ENCODE measurements around the gene ACTR3C.

ACTR3C gene

DNA sequence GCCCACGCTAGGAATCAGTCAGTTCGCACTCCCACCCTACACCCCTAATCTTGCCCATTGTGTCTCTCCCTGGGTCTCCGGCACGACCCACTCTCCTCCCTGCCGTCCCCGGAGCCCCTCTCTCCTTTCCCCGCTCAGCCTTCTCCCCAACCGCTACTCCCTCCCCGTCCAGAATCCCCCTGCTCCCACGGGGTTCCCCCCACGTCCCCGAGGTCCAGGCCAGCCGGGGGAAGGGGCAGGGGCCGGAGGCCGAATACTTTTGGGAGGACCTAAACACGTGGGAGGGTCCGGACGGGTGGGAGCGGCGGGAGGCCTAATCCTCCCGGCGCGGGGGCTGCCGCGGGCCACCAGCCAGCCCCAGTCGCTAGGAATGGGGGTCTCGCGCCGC, 17.5 kb upstream of the ACTR3C start:
- no peak for DNase-seq (ENCODE audit: extremely low read depth, insufficient read length)

DNA sequence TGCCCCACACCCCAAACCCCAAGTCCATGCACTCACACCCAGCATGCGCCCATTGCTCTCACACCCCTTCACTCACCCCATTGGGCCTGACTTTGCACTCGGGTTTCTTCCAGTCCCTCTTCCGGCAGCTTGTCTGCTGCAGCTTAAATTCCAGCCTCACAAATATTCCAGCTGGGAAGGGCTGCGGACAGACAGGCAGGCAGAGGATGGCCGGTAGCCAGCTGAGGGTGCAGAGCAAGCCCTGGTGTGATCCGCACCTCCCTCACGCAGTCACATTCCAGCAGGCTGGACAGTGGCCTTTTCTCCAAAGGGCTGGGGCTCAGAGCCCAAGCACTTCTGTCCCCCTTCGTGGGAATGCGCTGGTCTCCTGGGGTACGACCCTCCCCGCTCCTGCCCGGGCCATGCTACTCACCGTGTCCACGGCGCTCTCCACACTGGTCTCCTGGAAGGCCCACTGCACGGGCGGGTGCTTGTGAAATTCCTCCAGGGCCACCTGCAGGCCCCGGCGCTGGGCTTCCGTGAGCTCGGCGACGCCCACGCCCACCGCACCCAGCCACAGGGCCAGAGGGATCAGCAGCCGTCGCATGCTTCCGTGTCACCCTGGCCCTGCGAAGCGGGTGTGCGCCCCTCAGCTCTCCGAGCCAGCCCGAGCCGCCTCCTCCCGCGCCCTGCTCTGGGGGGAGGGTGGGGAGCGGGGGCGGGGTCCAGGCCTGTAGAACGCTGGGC, 16.8 kb upstream of the ACTR3C start:
- Histone ChIP-seq H3K27me3 (replicated peaks; ENCODE audit: control insufficient read depth, insufficient read depth, low read length) (no peaks in the 10 kb centered on the region), H3K36me3 (ENCODE audit: control insufficient read depth, insufficient read depth, low read length) (peaks cover 8% of the 10 kb centered on the region), H3K4me3 (replicated peaks; ENCODE audit: low read depth, low read length) (no peak overlapping the region)
- TF ChIP-seq, protein P1, sequence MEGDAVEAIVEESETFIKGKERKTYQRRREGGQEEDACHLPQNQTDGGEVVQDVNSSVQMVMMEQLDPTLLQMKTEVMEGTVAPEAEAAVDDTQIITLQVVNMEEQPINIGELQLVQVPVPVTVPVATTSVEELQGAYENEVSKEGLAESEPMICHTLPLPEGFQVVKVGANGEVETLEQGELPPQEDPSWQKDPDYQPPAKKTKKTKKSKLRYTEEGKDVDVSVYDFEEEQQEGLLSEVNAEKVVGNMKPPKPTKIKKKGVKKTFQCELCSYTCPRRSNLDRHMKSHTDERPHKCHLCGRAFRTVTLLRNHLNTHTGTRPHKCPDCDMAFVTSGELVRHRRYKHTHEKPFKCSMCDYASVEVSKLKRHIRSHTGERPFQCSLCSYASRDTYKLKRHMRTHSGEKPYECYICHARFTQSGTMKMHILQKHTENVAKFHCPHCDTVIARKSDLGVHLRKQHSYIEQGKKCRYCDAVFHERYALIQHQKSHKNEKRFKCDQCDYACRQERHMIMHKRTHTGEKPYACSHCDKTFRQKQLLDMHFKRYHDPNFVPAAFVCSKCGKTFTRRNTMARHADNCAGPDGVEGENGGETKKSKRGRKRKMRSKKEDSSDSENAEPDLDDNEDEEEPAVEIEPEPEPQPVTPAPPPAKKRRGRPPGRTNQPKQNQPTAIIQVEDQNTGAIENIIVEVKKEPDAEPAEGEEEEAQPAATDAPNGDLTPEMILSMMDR (IDR thresholded peaks at IDR 0.05; ENCODE audit: insufficient read depth, low read length, poor library complexity, severe bottlenecking) = no peak
- DNase-seq (ENCODE audit: extremely low read depth, insufficient read length) = no peak

More for the DNA sequence above, 17.5 kb upstream of the ACTR3C start:
- H3K4me3 ChIP-seq (replicated peaks; ENCODE audit: low read depth, low read length) = no peak overlapping the region
- no peaks in the 10 kb centered on the region; the same call in 1 of the 2 replicates for H3K27me3 ChIP-seq (replicated peaks; ENCODE audit: control insufficient read depth, insufficient read depth, low read length)
- H3K36me3 ChIP-seq (ENCODE audit: control insufficient read depth, insufficient read depth, low read length) = peaks cover 8% of the 10 kb centered on the region
- TF ChIP-seq, protein P1 (IDR thresholded peaks at IDR 0.05; ENCODE audit: insufficient read depth, low read length, poor library complexity, severe bottlenecking) = no peak

DNA sequence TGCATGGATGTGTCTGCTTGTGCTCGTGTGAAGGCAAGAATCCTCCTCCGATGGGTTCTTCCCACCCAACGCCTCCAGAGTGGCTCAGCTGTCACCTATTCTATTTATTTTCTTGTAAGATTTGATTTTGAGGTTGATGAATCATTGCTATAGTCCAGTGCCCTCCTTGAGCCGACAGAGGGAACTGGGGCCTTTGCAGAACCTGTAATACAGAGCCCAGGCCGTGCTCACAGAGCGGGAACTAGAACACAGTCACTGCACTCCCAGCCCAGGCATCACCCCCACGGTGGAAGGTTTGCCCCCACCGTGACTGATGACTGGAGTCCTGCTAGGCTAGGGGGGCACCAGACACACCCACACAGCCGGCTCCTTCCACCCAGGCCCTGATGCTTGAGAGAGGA, 16.1 kb upstream of the ACTR3C start:
- no peak overlapping the region for H3K4me3 ChIP-seq (replicated peaks; ENCODE audit: low read depth, low read length)
- DNase-seq (ENCODE audit: extremely low read depth, insufficient read length) = no peak
- H3K27me3 ChIP-seq (replicated peaks; ENCODE audit: control insufficient read depth, insufficient read depth, low read length) = no peaks in the 10 kb centered on the region
- peaks cover 8% of the 10 kb centered on the region for H3K36me3 ChIP-seq (ENCODE audit: control insufficient read depth, insufficient read depth, low read length)
- TF ChIP-seq, protein P1 (IDR thresholded peaks at IDR 0.05; ENCODE audit: insufficient read depth, low read length, poor library complexity, severe bottlenecking) = no peak

DNA sequence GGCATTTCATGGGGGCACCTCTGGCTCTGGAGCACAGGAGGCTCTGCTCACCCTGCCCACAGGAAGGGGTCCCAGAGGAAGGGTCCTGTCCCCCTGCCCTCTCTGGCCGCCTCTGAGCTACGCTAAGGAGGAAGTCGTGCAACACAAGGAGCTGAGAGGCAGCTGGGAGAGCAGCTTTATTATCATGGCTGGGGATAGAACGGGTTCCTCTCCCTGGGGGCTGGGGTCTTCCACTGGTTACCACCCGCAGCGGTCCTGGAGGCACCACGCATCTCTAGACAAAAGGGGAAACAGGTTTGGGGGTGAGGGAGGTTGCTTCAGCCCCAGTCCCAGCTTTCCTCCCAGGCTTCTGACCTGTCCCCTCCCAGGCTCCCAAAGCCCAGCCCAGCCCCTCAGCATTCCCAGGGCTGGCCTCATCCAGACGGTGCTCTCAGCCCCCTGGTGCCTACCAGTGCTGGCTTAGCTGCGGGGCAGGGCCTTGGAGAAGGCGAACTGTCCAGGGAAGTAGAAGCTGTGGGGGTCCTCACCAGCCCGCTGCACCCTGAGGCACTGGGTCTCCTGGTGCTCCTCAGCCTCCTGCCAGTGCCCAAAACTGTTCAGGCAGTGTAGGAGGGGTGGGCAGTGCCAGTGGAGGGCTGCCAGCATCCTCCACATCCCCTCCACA, 15.0 kb upstream of the ACTR3C start:
- no peak overlapping the region for H3K4me3 ChIP-seq (replicated peaks; ENCODE audit: low read depth, low read length)
- no peaks in the 10 kb centered on the region for H3K27me3 ChIP-seq (replicated peaks; ENCODE audit: control insufficient read depth, insufficient read depth, low read length)
- DNase-seq (ENCODE audit: extremely low read depth, insufficient read length) = no peak
- TF ChIP-seq, protein P1 (IDR thresholded peaks at IDR 0.05; ENCODE audit: insufficient read depth, low read length, poor library complexity, severe bottlenecking) = no peak
- peaks cover 8% of the 10 kb centered on the region for H3K36me3 ChIP-seq (ENCODE audit: control insufficient read depth, insufficient read depth, low read length)

DNA sequence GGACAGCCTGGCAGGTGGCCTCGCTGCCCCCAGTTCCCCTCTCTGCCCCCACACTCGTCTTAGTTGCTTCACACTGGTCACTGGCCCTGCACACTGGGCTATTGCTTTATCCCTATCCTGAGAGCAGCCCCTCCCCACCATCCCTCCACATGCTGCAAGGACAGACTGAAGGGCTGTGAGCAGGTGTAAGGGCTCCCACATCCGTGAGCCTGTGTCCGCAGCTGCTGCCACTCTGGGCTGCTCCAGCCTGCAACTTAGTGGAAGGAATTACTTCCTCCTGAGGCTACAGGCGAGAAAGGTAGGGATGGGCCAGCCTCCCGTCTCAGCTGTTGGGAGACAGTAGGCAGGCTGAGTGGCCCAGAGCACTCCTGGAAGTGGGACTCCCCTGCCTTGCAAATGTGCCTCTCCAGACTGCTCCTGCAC, 14.3 kb upstream of the ACTR3C start:
- no peaks in the 10 kb centered on the region for H3K27me3 ChIP-seq (replicated peaks; ENCODE audit: control insufficient read depth, insufficient read depth, low read length)
- no peak for DNase-seq (ENCODE audit: extremely low read depth, insufficient read length)
- H3K36me3 ChIP-seq (ENCODE audit: control insufficient read depth, insufficient read depth, low read length) = peaks cover 10% of the 10 kb centered on the region
- H3K4me3 ChIP-seq (replicated peaks; ENCODE audit: low read depth, low read length) = no peak overlapping the region
- TF ChIP-seq, protein P1 (IDR thresholded peaks at IDR 0.05; ENCODE audit: insufficient read depth, low read length, poor library complexity, severe bottlenecking) = no peak

Data from GM06990 (cell line).